Lung (tissue), 12 donors: ENCODE results near the gene DNAH17. TPM values are rescaled to one million over a fixed set of nuclear protein-coding genes. Genes with fewer than 3 reads are reported as not detected.

Source experiments
- ATAC-seq: fragments of 200-7000 bp; cut with Tn5 transposase; one replicate; pipeline ENCODE4 v1.9.1; 2020; ENCODE audit warnings: moderate number of reproducible peaks; ENCODE audit not compliant: insufficient read depth, low FRiP score
- DNase-seq, 3 donors: peaks; one replicate each; pipeline ENCODE4 v3.0.0-alpha.2; 2013 to 2017
- H3K27ac ChIP-seq, 2 donors: one replicate each; pipeline ENCODE4 v1.5.1; 2013; ENCODE audit warnings: mild to moderate bottlenecking in 2 of 2, moderate library complexity in 2 of 2, control low read depth in 1 of 2, inconsistent platforms in 1 of 2, low read depth in 1 of 2, low read length in 1 of 2
- H3K27me3 ChIP-seq, 3 donors: one replicate each; pipeline ENCODE4 v1.5.1; 2013; ENCODE audit warnings: low read length in 2 of 3; ENCODE audit not compliant: control insufficient read depth in 3 of 3, insufficient read depth in 3 of 3
- H3K36me3 ChIP-seq, 4 donors: one replicate each; pipeline ENCODE4 v1.5.1; 2013; ENCODE audit warnings: low read length in 4 of 4, mild to moderate bottlenecking in 1 of 4, moderate library complexity in 1 of 4; ENCODE audit not compliant: control insufficient read depth in 4 of 4, insufficient read depth in 4 of 4
- H3K4me1 ChIP-seq, 5 donors: one replicate each; pipeline ENCODE4 v1.5.1; 2013; ENCODE audit warnings: low read length in 5 of 5, mild to moderate bottlenecking in 2 of 5, moderate library complexity in 1 of 5; ENCODE audit not compliant: control insufficient read depth in 5 of 5, insufficient read depth in 5 of 5
- H3K4me3 ChIP-seq: one replicate; pipeline ENCODE4 v1.5.1; 2013; ENCODE audit warnings: mild to moderate bottlenecking, control low read depth, moderate library complexity
- H3K9ac ChIP-seq, 2 donors: one replicate each; pipeline ENCODE4 v1.5.1; 2013; ENCODE audit warnings: low read length in 2 of 2, control low read depth in 1 of 2; ENCODE audit not compliant: insufficient read depth in 1 of 2
- H3K9me3 ChIP-seq, 4 donors: one replicate each; pipeline ENCODE4 v1.5.1; 2013; ENCODE audit warnings: low read length in 3 of 4, mild to moderate bottlenecking in 1 of 4, moderate library complexity in 1 of 4; ENCODE audit not compliant: control insufficient read depth in 4 of 4, insufficient read depth in 3 of 4
- WGBS, 2 donors: extraction: QIAGEN DNeasy Blood & Tissue Kit; methylation state at CpG; one replicate each; pipeline ENCODE4 v1.1.7; 2013; 5-methylcytosine and 5-hydroxymethylcytosine counted together
- polyA plus RNA-seq, 2 donors: library from polyadenylated mRNA; stranded (reverse); fragments of 200-250 nt; gene quantifications; one replicate each; pipeline ENCODE4 v1.2.1, GENCODE V29; 2013
- total RNA-seq, 2 donors: library from RNA; depleted of rRNA in 1 of 2; stranded (reverse); fragments of >200 nt in 1 of 2; gene quantifications; one replicate each; pipeline ENCODE4 v1.2.1, GENCODE V29; 2014 to 2021
- TF ChIP-seq, protein P1 (sequence below): IDR thresholded peaks from 2 replicates; pipeline ENCODE4 v1.5.1; 2012; ENCODE audit warnings: mild to moderate bottlenecking; ENCODE audit errors: control extremely low read depth, extremely low read depth
- donor health status: control.
- donor health status: control.
- donor health status: Bipolar disorder and iron deficiency.
- donor health status: healthy.
- donor health status: DM: yes; HTN: yes; CAD: no.

DNAH17 gene
- total and polyA plus RNA-seq, 4 donors, result 0.44 to 1.6 (median 1.2) TPM

DNA sequence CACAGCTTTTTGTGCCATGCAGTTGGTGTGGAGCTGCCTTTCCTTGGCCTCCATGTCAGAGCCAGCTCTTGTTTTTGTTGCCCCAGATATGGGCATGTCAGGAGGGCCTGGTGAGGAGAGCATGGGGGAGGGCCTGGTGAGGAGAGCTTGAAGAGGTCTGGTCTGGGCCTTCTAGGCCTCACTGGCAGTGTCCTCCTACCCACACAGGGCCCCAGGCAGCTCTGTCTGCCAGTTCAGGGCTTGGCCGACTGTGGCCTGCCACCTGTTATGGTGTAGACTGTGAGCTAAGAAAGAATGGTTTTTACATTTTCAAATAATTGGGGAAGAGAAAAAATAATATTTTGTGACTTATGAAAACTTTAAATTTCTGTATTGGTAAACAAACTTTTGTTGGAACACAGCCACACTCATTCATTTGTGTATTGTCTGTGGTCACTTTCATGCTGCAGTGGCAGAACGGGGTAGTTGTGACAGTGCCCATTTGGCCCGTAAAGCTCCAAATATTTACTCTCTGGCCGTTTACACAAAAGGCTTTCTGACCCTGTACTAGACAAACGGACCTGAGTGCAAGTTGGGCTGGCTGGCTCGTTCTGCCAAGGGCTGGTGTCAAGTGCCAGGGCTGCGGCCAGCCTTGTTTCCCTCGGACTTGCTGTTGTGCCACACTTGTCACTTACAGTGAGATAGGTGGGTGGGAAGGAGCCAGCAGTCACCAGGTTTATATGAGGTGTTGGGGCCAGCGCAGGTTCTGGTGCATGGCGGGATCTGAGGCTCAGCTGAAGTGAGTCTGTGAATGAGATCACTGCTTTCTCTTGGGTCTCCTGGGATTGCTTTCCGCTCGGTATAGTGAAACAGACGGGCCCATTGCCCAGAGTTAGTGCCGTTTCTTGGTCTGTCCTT lies 180.5 kb downstream of the DNAH17 start:
- H3K4me3 ChIP-seq, result no peak overlapping the region
- 51 to 65% methylated on average over 14 of the region's 14 CpGs for WGBS, 2 donors
- H3K36me3 ChIP-seq, result peaks cover 10 to 63% (median 34%) of the 10 kb centered on the region in 4 donors
- H3K9ac ChIP-seq, result no peak overlapping the region
- no peaks in the 10 kb centered on the region for H3K9me3 ChIP-seq
- H3K4me1 ChIP-seq, result peaks cover 0 to 22% (median 0%) of the 10 kb centered on the region in 5 donors
- ATAC-seq (no peak), DNase-seq (no peak)
- H3K27me3 ChIP-seq, result no peaks in the 10 kb centered on the region
- H3K27ac ChIP-seq, result peak overlapping the region; percentile 72 to 93
- TF ChIP-seq, protein P1, sequence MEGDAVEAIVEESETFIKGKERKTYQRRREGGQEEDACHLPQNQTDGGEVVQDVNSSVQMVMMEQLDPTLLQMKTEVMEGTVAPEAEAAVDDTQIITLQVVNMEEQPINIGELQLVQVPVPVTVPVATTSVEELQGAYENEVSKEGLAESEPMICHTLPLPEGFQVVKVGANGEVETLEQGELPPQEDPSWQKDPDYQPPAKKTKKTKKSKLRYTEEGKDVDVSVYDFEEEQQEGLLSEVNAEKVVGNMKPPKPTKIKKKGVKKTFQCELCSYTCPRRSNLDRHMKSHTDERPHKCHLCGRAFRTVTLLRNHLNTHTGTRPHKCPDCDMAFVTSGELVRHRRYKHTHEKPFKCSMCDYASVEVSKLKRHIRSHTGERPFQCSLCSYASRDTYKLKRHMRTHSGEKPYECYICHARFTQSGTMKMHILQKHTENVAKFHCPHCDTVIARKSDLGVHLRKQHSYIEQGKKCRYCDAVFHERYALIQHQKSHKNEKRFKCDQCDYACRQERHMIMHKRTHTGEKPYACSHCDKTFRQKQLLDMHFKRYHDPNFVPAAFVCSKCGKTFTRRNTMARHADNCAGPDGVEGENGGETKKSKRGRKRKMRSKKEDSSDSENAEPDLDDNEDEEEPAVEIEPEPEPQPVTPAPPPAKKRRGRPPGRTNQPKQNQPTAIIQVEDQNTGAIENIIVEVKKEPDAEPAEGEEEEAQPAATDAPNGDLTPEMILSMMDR, result no peak

DNA sequence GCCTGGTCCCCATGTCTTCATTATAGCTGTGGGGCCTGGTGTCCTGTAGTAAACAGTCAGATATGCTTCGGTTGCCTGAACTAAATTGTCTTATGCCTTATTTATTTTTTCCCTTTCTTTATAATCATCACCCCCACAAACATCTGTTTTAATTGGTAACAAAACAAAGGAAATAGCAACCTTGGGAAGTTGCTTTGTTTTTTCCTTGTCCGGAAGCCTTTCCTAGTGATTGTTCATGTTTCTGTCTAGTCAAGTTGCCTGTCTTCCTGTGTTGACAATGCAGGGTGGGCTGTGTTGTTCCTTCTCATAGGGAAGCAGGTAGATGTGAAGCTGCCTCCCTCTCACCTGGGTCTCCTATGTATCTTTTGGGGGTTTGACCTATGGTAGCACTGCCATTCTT lies 182.0 kb downstream of the DNAH17 start:
- Histone ChIP-seq H3K9me3 (no peaks in the 10 kb centered on the region), H3K27ac (peak overlapping the region in 1 of 2 donors; percentile 70), H3K4me3 (no peak overlapping the region), H3K4me1 (peaks cover 0 to 32% (median 0%) of the 10 kb centered on the region in 5 donors), H3K9ac (no peak overlapping the region), H3K27me3 (no peaks in the 10 kb centered on the region), H3K36me3 (peaks cover 10 to 53% (median 24%) of the 10 kb centered on the region in 4 donors)
- DNase-seq, result no peak
- TF ChIP-seq, protein P1, result no peak
- no peak for ATAC-seq
- WGBS, 2 donors, result 77 to 81% methylated on average over 2 of the region's 2 CpGs

DNA sequence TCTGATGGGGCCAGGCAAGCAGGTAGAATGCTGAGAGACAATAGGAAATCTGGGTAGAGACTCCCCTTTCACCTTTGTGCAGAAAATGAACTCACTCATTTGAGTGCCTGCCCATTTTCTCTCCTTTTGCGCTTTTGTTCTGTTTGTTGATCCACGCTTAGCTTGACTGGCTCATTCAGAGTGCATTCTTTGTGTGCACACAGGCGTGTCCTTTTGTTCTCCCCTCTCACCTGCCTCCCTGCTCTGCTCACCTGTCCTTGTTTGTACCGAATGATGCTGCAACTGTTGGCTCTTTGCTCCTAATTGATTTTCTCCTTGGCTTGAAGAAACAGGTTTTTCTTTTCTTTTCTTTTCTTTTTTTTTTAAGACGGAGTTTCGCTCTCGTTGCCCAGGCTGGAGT lies 183.0 kb downstream of the DNAH17 start:
- H3K27ac ChIP-seq, result peak overlapping the region in 1 of 2 donors; percentile 37
- H3K36me3 ChIP-seq, result peaks cover 3 to 45% (median 19%) of the 10 kb centered on the region in 4 donors
- no peaks in the 10 kb centered on the region for H3K9me3 ChIP-seq
- no peak overlapping the region for H3K4me3 ChIP-seq
- ATAC-seq (no peak), DNase-seq (no peak)
- no peaks in the 10 kb centered on the region for H3K27me3 ChIP-seq
- WGBS, 2 donors, result 87 to 93% methylated on average over 7 of the region's 7 CpGs
- no peak overlapping the region for H3K9ac ChIP-seq
- H3K4me1 ChIP-seq, result peaks cover 0 to 37% (median 0%) of the 10 kb centered on the region in 5 donors
- TF ChIP-seq, protein P1, result no peak
